IgD-negative memory B cell (primary cell): ENCODE measurements around the gene FAM174B. TPM values are rescaled to one million over a fixed set of nuclear protein-coding genes. Genes with fewer than 3 reads are reported as not detected.

ENCODE experiments used
- H3K27ac Mint-ChIP-seq, 3 donors: one replicate each; pipeline ENCODE4 v1.8.0; 2020 to 2022; ENCODE audit warnings: mild to moderate bottlenecking in 3 of 3, mixed read lengths in 3 of 3, moderate library complexity in 1 of 3
- H3K27me3 Mint-ChIP-seq: one replicate; pipeline ENCODE4 v1.8.0; 2021; ENCODE audit warnings: mixed read lengths
- H3K36me3 Mint-ChIP-seq: one replicate; pipeline ENCODE4 v1.8.0; 2020; ENCODE audit warnings: mild to moderate bottlenecking, mixed read lengths
- H3K4me1 Mint-ChIP-seq, 3 donors: one replicate each; pipeline ENCODE4 v1.8.0; 2020 to 2022; ENCODE audit warnings: mixed read lengths in 3 of 3, mild to moderate bottlenecking in 1 of 3
- H3K4me3 Mint-ChIP-seq, 4 donors: one replicate each; pipeline ENCODE4 v1.8.0; 2020 to 2022; ENCODE audit warnings: mild to moderate bottlenecking in 4 of 4, mixed read lengths in 4 of 4, moderate library complexity in 3 of 4
- H3K9me3 Mint-ChIP-seq, 3 donors: one replicate each; pipeline ENCODE4 v1.8.0; 2020 to 2021; ENCODE audit warnings: mixed read lengths in 3 of 3, mild to moderate bottlenecking in 1 of 3
- polyA plus RNA-seq: library from polyadenylated mRNA; unstranded; fragments of 300-500 nt; fragmentation: Illumina TruSeq; gene quantifications from one replicate; pipeline ENCODE4 v1.2.3, GENCODE V29; 2021

Gene FAM174B
- polyA plus RNA-seq, 1 donor from 2014 or later, result 1.4 TPM

GRCh38 chr15:92574161-92574560 lies 81.4 kb downstream of the FAM174B start:
- Mint-ChIP-seq H3K4me3 (no peak overlapping the region), H3K36me3 (no peaks in the 10 kb centered on the region), H3K27ac (no peak overlapping the region), H3K4me1 (peaks cover 0 to 1% (median 0%) of the 10 kb centered on the region in 3 donors), H3K27me3 (peaks cover 5% of the 10 kb centered on the region), H3K9me3 (no peaks in the 10 kb centered on the region)

- Mint-ChIP-seq H3K9me3 (peaks cover 0 to 2% (median 0%) of the 10 kb centered on the region in 3 donors), H3K36me3 (no peaks in the 10 kb centered on the region), H3K4me3 (no peak overlapping the region), H3K4me1 (no peaks in the 10 kb centered on the region), H3K27me3 (peaks cover 5% of the 10 kb centered on the region), H3K27ac (no peak overlapping the region)
These were observed 83.8 kb downstream of the FAM174B start for GRCh38 chr15:92571824-92572223.

GRCh38 chr15:92570391-92570790 lies 85.2 kb downstream of the FAM174B start:
- Mint-ChIP-seq H3K27ac (no peak overlapping the region), H3K27me3 (peaks cover 5% of the 10 kb centered on the region), H3K4me1 (no peaks in the 10 kb centered on the region), H3K4me3 (peak overlapping the region in 1 of 4 donors; percentile 17), H3K36me3 (no peaks in the 10 kb centered on the region), H3K9me3 (peaks cover 0 to 5% (median 4%) of the 10 kb centered on the region in 3 donors)

GRCh38 chr15:92569778-92570177 lies 85.8 kb downstream of the FAM174B start:
- Mint-ChIP-seq H3K4me3 (no peak overlapping the region), H3K36me3 (no peaks in the 10 kb centered on the region), H3K9me3 (peaks cover 3 to 8% (median 6%) of the 10 kb centered on the region in 3 donors), H3K27ac (peak overlapping the region in 1 of 3 donors; percentile 69), H3K4me1 (no peaks in the 10 kb centered on the region), H3K27me3 (peaks cover 7% of the 10 kb centered on the region)

Other genes with a start within 250 kb of the FAM174B start
- 131 TPM for gene CHD2, start 244.5 kb upstream of the FAM174B start, polyA plus RNA-seq